Neural progenitor cell (in vitro differentiated cells): ENCODE results near the gene CCND2.

Source experiments
- CTCF ChIP-seq: fragments of 200-600 bp; sonication (generic); IDR thresholded peaks from 2 replicates; pipeline ENCODE4 v1.5.1; 2017; ENCODE audit warnings: antibody characterized with exemption, mild to moderate bottlenecking
- EZH2 ChIP-seq: fragments of 200-600 bp; sonication (generic); IDR thresholded peaks from 2 replicates; pipeline ENCODE4 v1.6.1; 2017; ENCODE audit warnings: antibody characterized with exemption, mild to moderate bottlenecking, moderate library complexity
- EZH2phosphoT487 ChIP-seq: fragments of 200-600 bp; sonication (generic); IDR thresholded peaks from 2 replicates; pipeline ENCODE4 v1.6.1; 2017; ENCODE audit warnings: antibody characterized with exemption

DNA sequence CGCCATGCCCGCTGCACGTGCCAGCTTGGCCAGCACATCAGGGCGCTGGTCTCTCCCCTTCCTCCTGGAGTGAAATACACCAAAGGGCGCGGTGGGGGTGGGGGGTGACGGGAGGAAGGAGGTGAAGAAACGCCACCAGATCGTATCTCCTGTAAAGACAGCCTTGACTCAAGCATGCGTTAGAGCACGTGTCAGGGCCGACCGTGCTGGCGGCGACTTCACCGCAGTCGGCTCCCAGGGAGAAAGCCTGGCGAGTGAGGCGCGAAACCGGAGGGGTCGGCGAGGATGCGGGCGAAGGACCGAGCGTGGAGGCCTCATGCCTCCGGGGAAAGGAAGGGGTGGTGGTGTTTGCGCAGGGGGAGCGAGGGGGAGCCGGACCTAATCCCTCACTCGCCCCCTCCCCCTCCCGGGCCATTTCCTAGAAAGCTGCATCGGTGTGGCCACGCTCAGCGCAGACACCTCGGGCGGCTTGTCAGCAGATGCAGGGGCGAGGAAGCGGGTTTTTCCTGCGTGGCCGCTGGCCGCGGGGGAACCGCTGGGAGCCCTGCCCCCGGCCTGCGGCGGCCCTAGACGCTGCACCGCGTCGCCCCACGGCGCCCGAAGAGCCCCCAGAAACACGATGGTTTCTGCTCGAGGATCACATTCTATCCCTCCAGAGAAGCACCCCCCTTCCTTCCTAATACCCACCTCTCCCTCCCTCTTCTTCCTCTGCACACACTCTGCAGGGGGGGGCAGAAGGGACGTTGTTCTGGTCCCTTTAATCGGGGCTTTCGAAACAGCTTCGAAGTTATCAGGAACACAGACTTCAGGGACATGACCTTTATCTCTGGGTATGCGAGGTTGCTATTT lies 914 bp upstream of the CCND2 start:
- TF ChIP-seq CTCF (no peak), EZH2phosphoT487 (no peak), EZH2 (no peak)
